GM18873 (cell line): ENCODE measurements around the gene BAIAP3.

Experiments used
- ATAC-seq: cut with Tn5 transposase; IDR thresholded peaks from one replicate; pipeline ENCODE4 v1.9.1; 2021; ENCODE audit warnings: mild to moderate bottlenecking, moderate library complexity, moderate number of reproducible peaks; ENCODE audit not compliant: unreplicated experiment, low FRiP score

BAIAP3 gene

GRCh38 chr16:1330931-1331711, 2.3 kb upstream of the BAIAP3 start:
- no peak for ATAC-seq

- no peak for ATAC-seq
Observed at GRCh38 chr16:1331712-1332617, 1.5 kb upstream of the BAIAP3 start.

- no peak for ATAC-seq
Observed at GRCh38 chr16:1332618-1333148, 762 bp upstream of the BAIAP3 start.

GRCh38 chr16:1333854-1334700, 632 bp downstream of the BAIAP3 start:
- no peak for ATAC-seq

GRCh38 chr16:1334739-1335138, 1.3 kb downstream of the BAIAP3 start:
- no peak for ATAC-seq

- no peak for ATAC-seq
Observed at GRCh38 chr16:1335211-1335971, 1.9 kb downstream of the BAIAP3 start.

GRCh38 chr16:1335996-1336395, 2.6 kb downstream of the BAIAP3 start:
- ATAC-seq: no peak

- no peak for ATAC-seq
Observed at GRCh38 chr16:1336619-1337018, 3.2 kb downstream of the BAIAP3 start.

GRCh38 chr16:1337486-1337885, 4.0 kb downstream of the BAIAP3 start:
- no peak for ATAC-seq

GRCh38 chr16:1338119-1338730, 4.8 kb downstream of the BAIAP3 start:
- ATAC-seq: no peak

- ATAC-seq: no peak
Observed at GRCh38 chr16:1338855-1339675, 5.6 kb downstream of the BAIAP3 start.

GRCh38 chr16:1340730-1341494, 7.5 kb downstream of the BAIAP3 start:
- no peak for ATAC-seq

GRCh38 chr16:1341495-1342420, 8.3 kb downstream of the BAIAP3 start:
- no peak for ATAC-seq

GRCh38 chr16:1342526-1343427, 9.3 kb downstream of the BAIAP3 start:
- ATAC-seq: peak; percentile 62

- ATAC-seq: peak; percentile 13
Observed at GRCh38 chr16:1343428-1344242, 10.2 kb downstream of the BAIAP3 start.
